Glutamatergic neuron (in vitro differentiated cells): ENCODE measurements around the gene OR2H1. TPM values are rescaled to one million over a fixed set of nuclear protein-coding genes. Genes with fewer than 3 reads are reported as not detected.

ENCODE experiments used
- DNase-seq: peaks from one replicate; pipeline ENCODE4 v3.0.0; 2022
- H3K27ac Mint-ChIP-seq: one replicate; pipeline ENCODE4 v1.8.0; 2020; ENCODE audit warnings: mild to moderate bottlenecking, mixed read lengths, inconsistent platforms; ENCODE audit not compliant: unreplicated experiment
- H3K27me3 Mint-ChIP-seq: one replicate; pipeline ENCODE4 v1.8.0; 2020; ENCODE audit warnings: mild to moderate bottlenecking, moderate library complexity, mixed read lengths, inconsistent platforms; ENCODE audit not compliant: unreplicated experiment
- H3K36me3 Mint-ChIP-seq: one replicate; pipeline ENCODE4 v1.8.0; 2020; ENCODE audit warnings: mild to moderate bottlenecking, mixed read lengths, inconsistent platforms; ENCODE audit not compliant: unreplicated experiment
- H3K4me1 Mint-ChIP-seq: one replicate; pipeline ENCODE4 v1.8.0; 2020; ENCODE audit warnings: mild to moderate bottlenecking, low read depth, mixed read lengths, inconsistent platforms; ENCODE audit not compliant: unreplicated experiment
- H3K4me3 Mint-ChIP-seq: one replicate; pipeline ENCODE4 v1.8.0; 2020; ENCODE audit warnings: mild to moderate bottlenecking, mixed read lengths, inconsistent platforms; ENCODE audit not compliant: unreplicated experiment
- H3K9me3 Mint-ChIP-seq: one replicate; pipeline ENCODE4 v1.8.0; 2020; ENCODE audit warnings: mild to moderate bottlenecking, moderate library complexity, mixed read lengths, inconsistent platforms; ENCODE audit not compliant: unreplicated experiment
- CTCF ChIP-seq: fragments of 200-600 bp; sonication (generic); IDR thresholded peaks from one replicate; pipeline ENCODE4 v1.5.0; 2021; ENCODE audit not compliant: partially characterized antibody, unreplicated experiment
- total RNA-seq: library from RNA; stranded (reverse); fragmentation: NEBNext Ultra II Directional; extraction: Animal tissue kit (Norgen Biotek cat#: 25700); gene quantifications from one replicate; pipeline ENCODE4 v1.2.1, GENCODE V29; 2021; ENCODE audit not compliant: unreplicated experiment

Gene OR2H1
- total RNA-seq, 1 donor from 2014 or later, result not detected

- Mint-ChIP-seq H3K36me3 (no peaks in the 10 kb centered on the region), H3K9me3 (no peaks in the 10 kb centered on the region), H3K27me3 (no peaks in the 10 kb centered on the region), H3K27ac (no peak overlapping the region), H3K4me3 (no peak overlapping the region), H3K4me1 (no peaks in the 10 kb centered on the region)
- no peak for TF ChIP-seq CTCF
- DNase-seq, result no peak
Measured at GRCh38 chr6:29504961-29505360, 48.0 kb downstream of the OR2H1 start.

- no peak overlapping the region for H3K4me3 Mint-ChIP-seq
- H3K4me1 Mint-ChIP-seq, result peaks cover 2% of the 10 kb centered on the region
- H3K9me3 Mint-ChIP-seq, result no peaks in the 10 kb centered on the region
- H3K27ac Mint-ChIP-seq, result no peak overlapping the region
- no peak for TF ChIP-seq CTCF
- no peaks in the 10 kb centered on the region for H3K36me3 Mint-ChIP-seq
- no peaks in the 10 kb centered on the region for H3K27me3 Mint-ChIP-seq
- no peak for DNase-seq
Measured at GRCh38 chr6:29505808-29506207, 48.9 kb downstream of the OR2H1 start.

- H3K9me3 Mint-ChIP-seq, result no peaks in the 10 kb centered on the region
- H3K36me3 Mint-ChIP-seq, result no peaks in the 10 kb centered on the region
- H3K4me3 Mint-ChIP-seq, result no peak overlapping the region
- TF ChIP-seq CTCF, result no peak
- H3K4me1 Mint-ChIP-seq, result peaks cover 2% of the 10 kb centered on the region
- H3K27me3 Mint-ChIP-seq, result no peaks in the 10 kb centered on the region
- H3K27ac Mint-ChIP-seq, result no peak overlapping the region
- no peak for DNase-seq
Measured at GRCh38 chr6:29506446-29507067, 49.6 kb downstream of the OR2H1 start.

- Mint-ChIP-seq H3K4me1 (peaks cover 2% of the 10 kb centered on the region), H3K27me3 (no peaks in the 10 kb centered on the region), H3K9me3 (no peaks in the 10 kb centered on the region), H3K27ac (no peak overlapping the region), H3K4me3 (no peak overlapping the region), H3K36me3 (no peaks in the 10 kb centered on the region)
- no peak for DNase-seq
- no peak for TF ChIP-seq CTCF
Measured at GRCh38 chr6:29507319-29507718, 50.4 kb downstream of the OR2H1 start.

GRCh38 chr6:29509239-29509638 is 52.3 kb downstream of the OR2H1 start:
- H3K27ac Mint-ChIP-seq, result no peak overlapping the region
- no peak for DNase-seq
- no peak for TF ChIP-seq CTCF
- H3K4me3 Mint-ChIP-seq, result no peak overlapping the region
- peaks cover 2% of the 10 kb centered on the region for H3K4me1 Mint-ChIP-seq
- H3K27me3 Mint-ChIP-seq, result no peaks in the 10 kb centered on the region
- no peaks in the 10 kb centered on the region for H3K9me3 Mint-ChIP-seq
- H3K36me3 Mint-ChIP-seq, result no peaks in the 10 kb centered on the region
